ENCODE measurements around the gene LRTM1. TPM values are rescaled to one million over a fixed set of nuclear protein-coding genes. Genes with fewer than 3 reads are reported as not detected.

Gene LRTM1
- total RNA-seq, 2 donors from 2014 or later: not detected

GRCh38 chr3:54968546-54969172 lies 40.8 kb upstream of the LRTM1 start:
- peaks cover 8% of the 10 kb centered on the region for H3K4me1 ChIP-seq
- ATAC-seq (no peak), DNase-seq (no peak)
- H3K9me3 ChIP-seq: no peaks in the 10 kb centered on the region
- no peaks in the 10 kb centered on the region for H3K27me3 ChIP-seq
- 77 to 90% methylated on average over 5 of the region's 5 CpGs for WGBS, 2 donors
- TF ChIP-seq POLR2A (IDR thresholded peaks at IDR 0.05) (no peak), CTCF (IDR thresholded peaks at IDR 0.05) (no peak)
- intact Hi-C loops (cut with DNase I): no loop called here
- no peaks in the 10 kb centered on the region for H3K36me3 ChIP-seq (replicated peaks in 1 of 2; ENCODE audit: insufficient read depth in 1 of 2, low read depth in 2 of 2)
- no peak overlapping the region for H3K4me3 ChIP-seq
- no peak overlapping the region for H3K27ac ChIP-seq

- H3K27me3 ChIP-seq: no peaks in the 10 kb centered on the region
- H3K36me3 ChIP-seq (replicated peaks in 1 of 2; ENCODE audit: insufficient read depth in 1 of 2, low read depth in 2 of 2): no peaks in the 10 kb centered on the region
- H3K9me3 ChIP-seq: no peaks in the 10 kb centered on the region
- WGBS, 2 donors: 63 to 70% methylated on average over 1 of the region's 1 CpG
- intact Hi-C loops (cut with DNase I): no loop called here
- peaks cover 8% of the 10 kb centered on the region for H3K4me1 ChIP-seq
- ATAC-seq: no peak
- DNase-seq: no peak
- H3K4me3 ChIP-seq: no peak overlapping the region
- TF ChIP-seq CTCF (IDR thresholded peaks at IDR 0.05): no peak
- TF ChIP-seq POLR2A (IDR thresholded peaks at IDR 0.05): no peak
- no peak overlapping the region for H3K27ac ChIP-seq
Measured at GRCh38 chr3:54967731-54968161, 39.9 kb upstream of the LRTM1 start.

- Histone ChIP-seq H3K27me3 (no peaks in the 10 kb centered on the region), H3K4me3 (no peak overlapping the region), H3K9me3 (no peaks in the 10 kb centered on the region), H3K27ac (no peak overlapping the region), H3K4me1 (peaks cover 8% of the 10 kb centered on the region), H3K36me3 (replicated peaks in 1 of 2; ENCODE audit: insufficient read depth in 1 of 2, low read depth in 2 of 2) (no peaks in the 10 kb centered on the region)
- TF ChIP-seq POLR2A (IDR thresholded peaks at IDR 0.05) (no peak), CTCF (IDR thresholded peaks at IDR 0.05) (no peak)
- intact Hi-C loops (cut with DNase I): no loop called here
- DNase-seq: no peak
- ATAC-seq: no peak
- WGBS, 2 donors: 18 to 25% methylated on average over 6 of the region's 6 CpGs
Measured at GRCh38 chr3:54966979-54967378, 39.1 kb upstream of the LRTM1 start.

GRCh38 chr3:54965746-54966145 lies 37.9 kb upstream of the LRTM1 start:
- Histone ChIP-seq H3K27me3 (no peaks in the 10 kb centered on the region), H3K36me3 (replicated peaks in 1 of 2; ENCODE audit: insufficient read depth in 1 of 2, low read depth in 2 of 2) (no peaks in the 10 kb centered on the region), H3K9me3 (no peaks in the 10 kb centered on the region), H3K4me1 (peaks cover 8% of the 10 kb centered on the region), H3K27ac (no peak overlapping the region), H3K4me3 (no peak overlapping the region)
- ATAC-seq (no peak), DNase-seq (no peak)
- 80 to 85% methylated on average over 6 of the region's 6 CpGs for WGBS, 2 donors
- no peak for TF ChIP-seq POLR2A (IDR thresholded peaks at IDR 0.05)
- no peak for TF ChIP-seq CTCF (IDR thresholded peaks at IDR 0.05)
- intact Hi-C loops (cut with DNase I): no loop called here

- Histone ChIP-seq H3K4me3 (no peak overlapping the region), H3K9me3 (no peaks in the 10 kb centered on the region), H3K27ac (no peak overlapping the region), H3K36me3 (replicated peaks in 1 of 2; ENCODE audit: insufficient read depth in 1 of 2, low read depth in 2 of 2) (no peaks in the 10 kb centered on the region), H3K4me1 (peaks cover 8% of the 10 kb centered on the region), H3K27me3 (no peaks in the 10 kb centered on the region)
- intact Hi-C loops (cut with DNase I): no loop called here
- TF ChIP-seq POLR2A (IDR thresholded peaks at IDR 0.05) (no peak), CTCF (IDR thresholded peaks at IDR 0.05) (no peak)
- 83 to 88% methylated on average over 3 of the region's 3 CpGs for WGBS, 2 donors
- DNase-seq (no peak), ATAC-seq (no peak)
Measured at GRCh38 chr3:54964081-54964480, 36.2 kb upstream of the LRTM1 start.

All from body of pancreas (tissue), 4 donors.